T-helper 1 cell treated with Interleukin-12 subunit alpha and Interleukin-12 subunit beta and Interleukin-4 antibody, amounts not matched to agents 30 μg/mL and 1 μg/mL, for 36 hours (primary cell): Measurements from ENCODE around the gene ADA.
"Not testable (repeated sequence)": the region's sequence is repeated elsewhere in the genome, so short reads cannot be mapped to it uniquely, and the experiment has no call there.

Source experiments
- H3K27ac Mint-ChIP-seq: one replicate; pipeline ENCODE4 v1.8.0; 2021; ENCODE audit warnings: mild to moderate bottlenecking, mixed read lengths
- H3K27me3 Mint-ChIP-seq: one replicate; pipeline ENCODE4 v1.8.0; 2021; ENCODE audit warnings: low read depth, mixed read lengths
- H3K36me3 Mint-ChIP-seq: one replicate; pipeline ENCODE4 v1.8.0; 2021; ENCODE audit warnings: low read depth, mixed read lengths
- H3K4me1 Mint-ChIP-seq: one replicate; pipeline ENCODE4 v1.8.0; 2021; ENCODE audit warnings: low read depth, mixed read lengths
- H3K4me3 Mint-ChIP-seq: one replicate; pipeline ENCODE4 v1.8.0; 2021; ENCODE audit warnings: mild to moderate bottlenecking, moderate library complexity, mixed read lengths
- H3K9me3 Mint-ChIP-seq: one replicate; pipeline ENCODE4 v1.8.0; 2021; ENCODE audit warnings: mixed read lengths

Gene ADA

DNA sequence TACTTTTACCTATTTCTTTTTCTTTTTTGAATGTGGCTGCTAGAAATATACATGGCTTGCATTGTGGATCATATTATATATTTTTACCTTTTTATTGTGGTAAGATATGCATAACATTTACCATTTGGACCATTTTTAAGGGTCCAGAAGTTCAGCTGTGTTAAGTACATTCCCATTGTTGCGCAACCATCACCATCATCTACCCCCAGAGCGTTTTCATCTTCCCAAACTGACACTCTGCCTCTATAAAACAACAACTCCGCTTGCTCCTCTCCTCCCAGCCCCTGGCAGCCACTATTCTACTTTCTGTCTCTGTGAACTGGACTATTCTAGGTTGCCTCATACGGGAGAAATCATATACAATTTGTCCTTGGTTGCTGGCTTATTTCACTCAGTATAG lies 35.4 kb upstream of the ADA start:
- Mint-ChIP-seq H3K4me1 (peaks cover 5% of the 10 kb centered on the region), H3K36me3 (no peaks in the 10 kb centered on the region), H3K27ac (no peak overlapping the region), H3K4me3 (no peak overlapping the region), H3K27me3 (peaks cover 9% of the 10 kb centered on the region), H3K9me3 (no peaks in the 10 kb centered on the region)

- H3K27ac Mint-ChIP-seq: no peak overlapping the region
- no peaks in the 10 kb centered on the region for H3K36me3 Mint-ChIP-seq
- H3K27me3 Mint-ChIP-seq: peaks cover 10% of the 10 kb centered on the region
- H3K4me3 Mint-ChIP-seq: no peak overlapping the region
- peaks cover 5% of the 10 kb centered on the region for H3K4me1 Mint-ChIP-seq
- no peaks in the 10 kb centered on the region for H3K9me3 Mint-ChIP-seq
These were observed 32.8 kb upstream of the ADA start for GRCh38 chr20:44684047-44684967.

GRCh38 chr20:44683263-44684046 lies 32.0 kb upstream of the ADA start:
- peaks cover 10% of the 10 kb centered on the region for H3K27me3 Mint-ChIP-seq
- no peak overlapping the region for H3K27ac Mint-ChIP-seq
- no peaks in the 10 kb centered on the region for H3K36me3 Mint-ChIP-seq
- H3K9me3 Mint-ChIP-seq: no peaks in the 10 kb centered on the region
- no peak overlapping the region for H3K4me3 Mint-ChIP-seq
- H3K4me1 Mint-ChIP-seq: peaks cover 5% of the 10 kb centered on the region

- H3K27ac Mint-ChIP-seq: no peak overlapping the region
- H3K27me3 Mint-ChIP-seq: peaks cover 8% of the 10 kb centered on the region
These were observed 30.5 kb upstream of the ADA start for GRCh38 chr20:44681796-44682566.

DNA sequence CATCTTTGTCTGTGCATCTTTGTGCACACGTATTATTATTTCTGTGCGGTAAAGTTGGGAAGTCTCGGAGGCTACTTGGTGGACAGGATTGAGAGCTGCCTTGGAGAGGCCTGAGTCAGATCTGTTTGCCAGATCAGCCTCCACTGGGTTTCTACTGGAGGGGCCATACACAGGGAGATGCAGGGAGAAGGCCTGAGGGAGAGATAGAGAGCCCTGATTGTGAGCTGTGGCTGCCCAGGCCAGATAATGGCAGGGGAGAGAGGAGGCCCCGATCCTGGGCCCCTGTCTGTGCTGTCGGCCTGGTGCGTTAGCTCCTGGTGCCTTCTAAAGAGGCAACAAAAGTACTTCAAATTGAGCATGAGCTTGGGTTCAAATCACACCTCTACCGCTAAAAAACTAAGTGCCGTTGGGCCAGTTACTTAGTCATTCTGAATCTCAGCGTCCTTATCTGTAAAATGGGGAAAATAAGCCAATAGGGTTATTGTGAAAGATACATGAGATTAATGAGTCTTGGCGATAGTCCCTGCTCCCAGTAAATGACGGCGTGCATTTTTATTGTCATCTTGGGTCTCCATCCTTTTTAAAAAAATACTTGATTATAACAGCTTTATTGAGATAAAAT lies 27.6 kb upstream of the ADA start:
- peaks cover 3% of the 10 kb centered on the region for H3K27me3 Mint-ChIP-seq
- H3K27ac Mint-ChIP-seq: no peak overlapping the region
- H3K4me3 Mint-ChIP-seq: no peak overlapping the region
- no peaks in the 10 kb centered on the region for H3K4me1 Mint-ChIP-seq
- H3K9me3 Mint-ChIP-seq: no peaks in the 10 kb centered on the region
- no peaks in the 10 kb centered on the region for H3K36me3 Mint-ChIP-seq

More at GRCh38 chr20:44681796-44682566, 30.5 kb upstream of the ADA start:
- H3K4me3 Mint-ChIP-seq: no peak overlapping the region
- H3K9me3 Mint-ChIP-seq: no peaks in the 10 kb centered on the region
- peaks cover 5% of the 10 kb centered on the region for H3K4me1 Mint-ChIP-seq
- no peaks in the 10 kb centered on the region for H3K36me3 Mint-ChIP-seq

GRCh38 chr20:44678242-44678641 lies 26.7 kb upstream of the ADA start:
- Mint-ChIP-seq H3K4me1 (no peaks in the 10 kb centered on the region), H3K4me3 (no peak overlapping the region), H3K27ac (no peak overlapping the region), H3K36me3 (no peaks in the 10 kb centered on the region), H3K27me3 (peaks cover 3% of the 10 kb centered on the region), H3K9me3 (no peaks in the 10 kb centered on the region)

DNA sequence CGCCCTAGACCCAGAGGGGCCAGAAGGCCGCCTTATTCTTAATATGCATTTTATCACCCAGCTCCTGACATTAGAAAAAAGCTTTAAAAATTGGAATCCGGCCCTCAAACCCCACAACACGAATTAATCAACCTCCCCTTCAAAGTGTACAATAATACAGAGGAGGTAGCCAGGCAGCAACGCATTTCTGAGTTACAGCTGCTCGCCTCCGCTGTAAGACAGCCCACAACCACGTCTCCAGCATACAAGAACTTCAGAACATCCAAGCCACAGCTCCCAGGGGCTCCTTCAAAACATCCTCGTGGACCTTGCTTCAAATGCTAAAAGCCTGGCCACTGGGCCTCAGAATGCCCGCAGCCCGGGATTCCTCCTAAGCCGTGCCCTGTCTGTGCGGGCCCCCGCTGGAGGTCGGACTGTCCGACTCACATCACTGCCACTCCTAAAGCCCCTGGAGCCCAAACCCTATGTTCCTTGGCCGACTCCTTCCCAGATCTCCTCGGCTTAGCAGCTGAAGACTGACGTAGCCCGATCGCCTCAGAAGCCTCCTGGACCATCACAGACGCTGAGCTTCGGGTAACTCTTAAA lies 20.9 kb upstream of the ADA start:
- not testable (repeated sequence) for H3K4me3 Mint-ChIP-seq, H3K36me3 Mint-ChIP-seq, H3K27me3 Mint-ChIP-seq, H3K9me3 Mint-ChIP-seq
- H3K4me1 Mint-ChIP-seq: peaks cover 27% of the 10 kb centered on the region
- H3K27ac Mint-ChIP-seq: peak overlapping the region; percentile 83

DNA sequence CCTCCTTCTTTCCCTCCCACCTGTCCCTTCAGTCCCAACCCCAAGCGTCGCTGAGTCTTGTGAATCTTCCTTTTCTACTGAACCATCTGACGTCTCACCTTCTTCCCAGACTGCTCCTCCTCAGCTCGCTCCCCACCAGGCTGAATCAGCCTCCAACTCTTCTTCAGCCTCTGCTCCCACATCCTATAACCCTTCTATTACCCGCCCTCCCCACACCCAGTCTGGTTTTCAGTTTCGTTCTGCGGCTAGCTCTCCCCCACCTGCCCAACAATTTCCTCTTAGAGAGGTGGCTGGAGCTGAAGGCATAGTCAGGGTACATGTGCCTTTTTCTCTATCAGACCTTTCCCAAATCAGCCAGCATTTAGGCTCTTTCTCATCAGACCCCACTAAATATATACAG lies 20.0 kb upstream of the ADA start:
- peak overlapping the region; percentile 83 for H3K27ac Mint-ChIP-seq

DNA sequence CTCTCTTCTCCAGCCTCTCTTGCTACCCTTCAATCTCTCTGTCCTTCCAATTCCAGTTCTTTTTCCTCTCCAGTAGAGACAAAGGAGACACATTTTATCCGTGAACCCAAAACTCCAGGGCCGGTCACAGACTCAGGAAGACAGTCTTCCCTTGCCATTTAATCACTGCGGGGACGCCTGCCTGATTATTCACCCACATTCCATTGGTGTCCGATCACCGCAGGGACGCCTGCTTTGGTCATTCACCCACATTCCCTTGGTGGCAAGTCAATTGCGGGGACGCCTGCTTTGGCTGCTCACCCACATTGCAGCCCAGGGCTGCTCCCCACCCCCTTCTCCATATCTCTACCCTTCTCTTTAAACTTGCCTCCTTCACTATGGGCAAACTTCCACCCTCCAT lies 19.4 kb upstream of the ADA start:
- Mint-ChIP-seq H3K27ac (peak overlapping the region; percentile 83), H3K4me1 (peaks cover 31% of the 10 kb centered on the region), H3K4me3 (peak overlapping the region; percentile 82)

More for the DNA sequence above, 20.0 kb upstream of the ADA start:
- peaks cover 27% of the 10 kb centered on the region for H3K4me1 Mint-ChIP-seq
- H3K36me3 Mint-ChIP-seq, H3K9me3 Mint-ChIP-seq, H3K27me3 Mint-ChIP-seq: not testable (repeated sequence)
- peak overlapping the region; percentile 82 for H3K4me3 Mint-ChIP-seq

DNA sequence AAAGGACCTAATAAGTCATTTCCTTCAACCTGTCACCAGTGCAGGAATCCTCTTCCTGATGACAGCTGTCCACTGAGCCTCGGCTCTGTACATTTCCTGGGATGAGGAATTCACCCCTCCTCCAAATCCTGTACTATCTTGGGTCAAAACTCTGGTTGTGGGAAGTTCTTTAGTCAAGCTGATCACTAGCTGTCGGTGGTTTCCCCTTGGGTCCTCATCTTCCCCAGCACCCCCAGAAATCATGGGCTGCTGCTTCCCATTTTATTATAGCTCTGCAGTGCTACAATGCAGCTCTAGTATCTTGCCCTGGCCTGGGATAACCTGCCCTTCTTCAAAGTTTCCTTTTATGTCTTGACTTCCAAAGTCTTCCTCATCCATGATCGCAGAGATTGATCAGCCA lies 14.6 kb upstream of the ADA start:
- Mint-ChIP-seq H3K4me1 (peaks cover 28% of the 10 kb centered on the region), H3K27me3 (no peaks in the 10 kb centered on the region), H3K27ac (no peak overlapping the region), H3K4me3 (no peak overlapping the region), H3K36me3 (peaks cover 17% of the 10 kb centered on the region), H3K9me3 (no peaks in the 10 kb centered on the region)

More for the DNA sequence above, 19.4 kb upstream of the ADA start:
- not testable (repeated sequence) for H3K27me3 Mint-ChIP-seq, H3K36me3 Mint-ChIP-seq, H3K9me3 Mint-ChIP-seq

DNA sequence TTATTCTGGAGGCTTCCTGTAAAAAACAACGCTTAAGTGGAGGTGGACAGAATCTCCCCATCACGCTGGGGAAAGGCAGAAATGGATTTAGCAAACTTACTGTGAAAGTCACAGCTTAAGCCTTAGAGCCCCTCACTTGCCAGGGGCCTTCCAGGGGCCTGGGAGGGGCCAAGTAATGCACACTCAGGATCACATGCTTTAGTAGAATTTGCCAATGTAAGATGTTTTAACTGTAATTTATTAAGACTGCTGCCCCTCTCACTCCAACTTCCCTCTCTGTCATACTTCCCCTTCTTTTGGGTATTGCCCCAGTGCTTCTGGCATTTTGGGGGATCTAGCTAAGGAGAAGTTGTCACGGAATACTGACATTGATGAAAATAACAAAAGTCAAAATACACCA lies 12.6 kb upstream of the ADA start:
- Mint-ChIP-seq H3K9me3 (no peaks in the 10 kb centered on the region), H3K27me3 (no peaks in the 10 kb centered on the region), H3K36me3 (peaks cover 27% of the 10 kb centered on the region), H3K4me1 (peaks cover 27% of the 10 kb centered on the region), H3K4me3 (no peak overlapping the region), H3K27ac (no peak overlapping the region)

GRCh38 chr20:44662261-44662660 lies 10.8 kb upstream of the ADA start:
- Mint-ChIP-seq H3K27ac (peak overlapping the region; percentile 33), H3K27me3 (no peaks in the 10 kb centered on the region), H3K4me1 (peaks cover 27% of the 10 kb centered on the region), H3K9me3 (no peaks in the 10 kb centered on the region), H3K4me3 (no peak overlapping the region), H3K36me3 (peaks cover 42% of the 10 kb centered on the region)

DNA sequence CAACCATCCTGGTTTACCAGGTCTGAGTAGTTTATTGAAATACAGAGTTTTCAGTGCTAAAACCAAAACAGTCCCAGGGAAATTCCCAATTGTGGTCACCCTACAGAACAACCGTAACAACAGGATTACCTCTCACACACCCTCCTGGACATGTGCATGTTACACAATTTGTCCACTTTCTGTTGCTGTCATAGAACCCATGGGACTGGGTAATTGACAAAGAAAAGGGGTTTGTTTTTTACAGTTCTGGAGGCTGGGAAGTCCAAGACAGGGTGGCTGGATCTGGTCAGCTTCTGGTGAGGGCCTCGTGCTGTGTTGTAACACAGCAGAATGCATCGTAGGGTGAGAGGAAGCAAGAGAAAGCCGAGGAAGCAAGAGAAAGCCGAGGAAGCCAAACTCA lies 9.1 kb upstream of the ADA start:
- Mint-ChIP-seq H3K27ac (peak overlapping the region; percentile 46), H3K4me1 (peaks cover 26% of the 10 kb centered on the region), H3K27me3 (no peaks in the 10 kb centered on the region), H3K9me3 (no peaks in the 10 kb centered on the region), H3K4me3 (no peak overlapping the region), H3K36me3 (peaks cover 43% of the 10 kb centered on the region)

DNA sequence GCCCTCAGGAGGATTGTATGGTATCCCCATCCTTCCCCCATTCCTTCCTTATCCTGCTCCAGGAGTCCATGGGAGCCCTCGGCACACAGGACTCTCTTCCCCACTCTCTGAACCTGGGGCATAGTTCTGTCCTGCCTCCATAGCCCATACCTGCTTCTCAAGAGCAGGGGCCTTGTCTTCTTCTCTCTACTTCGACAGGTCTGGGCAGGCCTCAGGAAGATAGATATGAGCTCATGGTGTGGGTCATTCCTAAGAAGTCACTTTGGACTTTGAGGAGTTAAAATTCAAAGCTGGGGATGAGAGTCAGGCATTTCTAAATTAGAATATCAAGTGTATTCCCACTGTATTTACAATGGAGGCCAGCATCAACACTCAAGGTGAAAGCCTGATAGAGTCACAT lies 8.4 kb upstream of the ADA start:
- peaks cover 45% of the 10 kb centered on the region for H3K36me3 Mint-ChIP-seq
- H3K27ac Mint-ChIP-seq: no peak overlapping the region
- H3K4me3 Mint-ChIP-seq: no peak overlapping the region

More for the DNA sequence above, 8.4 kb upstream of the ADA start:
- Mint-ChIP-seq H3K27me3 (no peaks in the 10 kb centered on the region), H3K9me3 (no peaks in the 10 kb centered on the region), H3K4me1 (peaks cover 26% of the 10 kb centered on the region)
